ENCODE measurements around the gene GPS1.

GPS1 gene

DNA sequence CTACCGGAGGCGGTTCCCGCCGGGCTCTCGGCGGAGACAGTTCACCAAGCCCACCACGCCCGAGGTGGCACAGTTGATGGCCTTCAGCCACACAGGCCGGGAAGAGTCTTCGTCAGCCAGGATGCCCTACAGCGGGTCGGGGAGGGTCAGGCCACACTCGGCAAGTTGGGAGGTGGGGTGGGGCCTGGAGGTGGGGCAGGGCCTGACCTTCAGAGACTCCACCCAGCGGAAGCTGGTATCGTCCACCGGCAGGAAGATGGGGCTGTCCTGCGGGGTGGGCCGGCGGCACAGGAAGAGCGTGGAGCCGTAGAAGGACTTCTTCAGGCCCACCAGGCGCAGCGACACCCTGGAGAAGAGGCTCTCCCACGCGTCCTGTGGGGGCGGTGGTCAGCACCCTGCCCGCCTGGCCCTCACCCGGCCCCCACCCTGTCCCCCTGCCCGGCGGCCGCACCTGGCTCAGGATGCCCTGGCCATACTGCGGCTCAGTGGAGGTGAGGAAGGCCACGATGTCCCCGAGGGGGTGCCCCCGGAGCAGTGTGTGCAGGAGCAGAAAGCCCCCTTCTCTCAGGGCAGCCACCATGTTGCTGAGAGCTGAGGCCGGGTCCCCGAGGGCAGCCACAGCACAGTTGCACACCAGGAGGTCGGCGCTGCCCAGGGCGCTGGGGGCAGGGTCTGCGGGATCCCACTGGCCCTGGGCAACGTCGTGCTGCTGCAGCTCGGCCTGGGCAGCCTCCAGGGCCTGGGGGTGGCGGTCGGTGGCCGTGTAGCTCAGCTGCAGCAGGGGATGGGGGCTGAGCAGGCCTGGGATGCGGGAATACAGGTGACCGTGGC lies 33.5 kb downstream of the GPS1 start:
- no peak overlapping the region for H3K4me3 ChIP-seq (ENCODE audit: low read depth, low read length)
- TF ChIP-seq, protein P1, sequence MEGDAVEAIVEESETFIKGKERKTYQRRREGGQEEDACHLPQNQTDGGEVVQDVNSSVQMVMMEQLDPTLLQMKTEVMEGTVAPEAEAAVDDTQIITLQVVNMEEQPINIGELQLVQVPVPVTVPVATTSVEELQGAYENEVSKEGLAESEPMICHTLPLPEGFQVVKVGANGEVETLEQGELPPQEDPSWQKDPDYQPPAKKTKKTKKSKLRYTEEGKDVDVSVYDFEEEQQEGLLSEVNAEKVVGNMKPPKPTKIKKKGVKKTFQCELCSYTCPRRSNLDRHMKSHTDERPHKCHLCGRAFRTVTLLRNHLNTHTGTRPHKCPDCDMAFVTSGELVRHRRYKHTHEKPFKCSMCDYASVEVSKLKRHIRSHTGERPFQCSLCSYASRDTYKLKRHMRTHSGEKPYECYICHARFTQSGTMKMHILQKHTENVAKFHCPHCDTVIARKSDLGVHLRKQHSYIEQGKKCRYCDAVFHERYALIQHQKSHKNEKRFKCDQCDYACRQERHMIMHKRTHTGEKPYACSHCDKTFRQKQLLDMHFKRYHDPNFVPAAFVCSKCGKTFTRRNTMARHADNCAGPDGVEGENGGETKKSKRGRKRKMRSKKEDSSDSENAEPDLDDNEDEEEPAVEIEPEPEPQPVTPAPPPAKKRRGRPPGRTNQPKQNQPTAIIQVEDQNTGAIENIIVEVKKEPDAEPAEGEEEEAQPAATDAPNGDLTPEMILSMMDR (IDR thresholded peaks at IDR 0.05; ENCODE audit: control insufficient read depth, extremely low read depth, insufficient read depth), result no peak
- DNase-seq (ENCODE audit: low read depth), result no peak

DNA sequence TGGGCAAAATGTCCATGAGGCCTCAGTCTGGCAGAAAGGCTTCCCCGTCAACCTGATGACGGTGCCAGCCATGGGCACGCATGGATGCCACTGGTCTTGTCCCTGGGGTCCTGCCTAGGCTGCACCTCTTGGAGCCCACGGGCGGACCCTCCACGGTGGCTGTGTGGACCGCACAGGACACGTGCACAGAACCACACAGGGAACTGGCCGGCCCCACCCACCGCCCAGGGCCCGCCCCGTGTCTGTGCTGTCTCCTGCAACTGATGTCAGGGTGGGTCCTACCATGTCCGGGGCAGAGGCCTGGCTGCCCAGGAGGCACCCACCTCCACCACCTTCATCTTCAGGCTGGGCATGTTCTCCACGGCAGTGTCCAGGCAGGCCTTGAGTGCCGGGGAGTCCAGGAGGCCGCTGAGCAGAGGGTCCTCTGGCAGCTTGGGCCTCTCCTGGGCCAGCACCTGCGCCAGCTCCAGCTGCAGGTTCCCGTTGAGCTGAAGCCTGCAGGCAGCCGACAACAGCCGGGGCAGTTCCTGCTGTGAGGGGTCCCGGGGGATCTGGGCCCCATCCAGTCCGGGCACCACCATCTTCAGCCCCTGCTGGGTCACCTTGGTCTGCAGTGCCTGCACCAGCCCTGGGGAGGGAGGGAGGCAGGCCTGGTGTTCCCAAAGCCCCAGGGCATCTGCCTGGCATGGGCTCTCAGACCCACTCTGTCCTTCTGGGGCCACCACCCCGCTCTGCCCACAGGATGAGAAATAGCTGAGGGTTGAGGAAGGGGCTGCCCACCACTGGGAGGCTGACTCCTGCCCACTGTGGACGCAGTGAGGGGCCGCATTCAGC lies 34.5 kb downstream of the GPS1 start:
- no peak overlapping the region for H3K4me3 ChIP-seq (ENCODE audit: low read depth, low read length)
- TF ChIP-seq, protein P1 (IDR thresholded peaks at IDR 0.05; ENCODE audit: control insufficient read depth, extremely low read depth, insufficient read depth), result no peak
- no peak for DNase-seq (ENCODE audit: low read depth)

DNA sequence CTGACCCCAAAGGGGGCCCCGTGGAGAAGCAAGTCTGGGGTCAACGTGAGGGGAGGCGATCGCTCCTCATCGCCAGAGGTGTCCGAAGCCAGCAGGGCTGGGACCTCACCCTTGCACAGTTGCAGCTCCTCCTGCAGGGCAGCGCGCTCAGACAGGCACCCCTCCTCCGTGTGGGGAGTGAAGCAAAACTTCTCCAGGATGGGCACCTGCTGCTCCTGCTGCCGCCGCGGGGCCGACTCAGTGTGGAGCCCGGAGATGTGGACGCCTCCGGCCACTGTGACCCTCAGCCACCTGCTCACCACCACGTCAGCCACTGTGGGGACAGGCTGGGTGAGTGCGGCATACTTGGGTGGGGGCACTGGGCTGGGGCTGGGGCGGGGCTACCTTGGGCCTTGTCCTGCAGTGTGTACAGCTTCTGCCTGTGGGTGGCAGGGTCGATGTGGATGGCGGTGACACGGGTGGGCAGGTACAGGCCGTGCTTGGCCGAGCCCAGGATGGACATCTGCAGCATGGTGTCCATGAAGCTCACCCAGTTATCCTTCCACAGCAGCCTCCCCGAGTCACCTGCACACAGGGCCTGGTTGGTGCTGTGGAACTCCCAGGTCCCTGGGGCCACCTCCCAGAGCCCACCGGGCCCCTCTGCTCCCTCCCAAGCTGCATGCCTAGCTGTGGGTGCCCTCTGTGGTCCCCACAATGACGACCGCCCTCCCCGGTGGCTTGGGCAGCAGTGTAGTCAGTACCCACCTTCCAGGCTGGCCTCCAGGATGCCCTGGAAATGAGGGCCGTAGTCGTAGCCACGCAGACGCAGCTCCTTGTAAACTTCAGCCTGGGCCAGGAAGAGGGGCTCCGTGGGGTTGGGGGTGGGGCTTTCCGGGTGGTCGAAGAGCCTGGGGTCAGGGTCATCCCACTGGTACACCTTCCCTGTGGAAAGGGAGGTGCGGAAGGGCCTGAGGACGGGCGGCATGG lies 35.5 kb downstream of the GPS1 start:
- no peak overlapping the region for H3K4me3 ChIP-seq (ENCODE audit: low read depth, low read length)
- TF ChIP-seq, protein P1 (IDR thresholded peaks at IDR 0.05; ENCODE audit: control insufficient read depth, extremely low read depth, insufficient read depth), result no peak
- no peak for DNase-seq (ENCODE audit: low read depth)

DNA sequence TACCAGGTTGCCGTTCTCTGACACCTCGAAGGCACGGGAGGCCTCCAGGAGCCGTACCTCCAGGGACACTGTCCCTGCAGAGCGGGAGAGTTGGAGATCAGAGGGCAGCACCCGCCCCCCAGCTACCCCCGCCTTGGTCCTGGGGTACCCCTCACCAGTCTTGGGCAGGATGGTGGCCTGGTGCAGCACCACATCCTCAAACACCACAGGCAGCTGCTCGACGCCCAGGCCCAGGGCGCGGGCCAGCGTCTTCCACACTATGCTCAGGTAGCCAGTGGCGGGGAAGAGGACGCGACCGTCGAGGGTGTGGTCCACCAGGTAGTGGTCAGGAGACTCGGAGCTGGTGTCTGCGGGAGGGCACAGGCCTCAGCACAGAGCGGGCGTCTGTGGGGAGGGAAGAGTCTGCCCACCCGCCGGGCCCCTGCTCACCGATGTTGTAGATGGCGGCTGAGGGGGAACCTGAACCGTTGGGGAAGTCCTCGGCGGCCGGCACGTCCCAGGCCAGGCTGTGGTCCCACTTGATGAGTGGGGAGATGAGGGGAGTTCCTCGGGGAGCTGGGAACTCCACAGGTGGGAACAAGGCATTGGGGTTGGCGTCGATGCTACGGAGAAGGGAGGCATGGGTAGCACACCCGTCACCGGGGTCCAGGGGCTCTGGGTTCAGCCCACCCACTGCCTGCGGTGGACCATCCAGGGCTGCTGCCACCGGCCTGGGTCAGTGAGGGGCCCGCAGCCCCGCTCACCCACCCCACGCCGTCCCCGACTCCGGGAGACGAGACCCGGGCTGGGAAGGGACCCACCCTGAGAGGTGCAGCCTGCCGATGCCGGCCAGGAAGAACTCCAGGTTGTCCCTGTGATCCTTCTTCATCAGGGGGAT lies 36.5 kb downstream of the GPS1 start:
- no peak overlapping the region for H3K4me3 ChIP-seq (ENCODE audit: low read depth, low read length)
- no peak for DNase-seq (ENCODE audit: low read depth)
- TF ChIP-seq, protein P1 (IDR thresholded peaks at IDR 0.05; ENCODE audit: control insufficient read depth, extremely low read depth, insufficient read depth), result no peak

DNA sequence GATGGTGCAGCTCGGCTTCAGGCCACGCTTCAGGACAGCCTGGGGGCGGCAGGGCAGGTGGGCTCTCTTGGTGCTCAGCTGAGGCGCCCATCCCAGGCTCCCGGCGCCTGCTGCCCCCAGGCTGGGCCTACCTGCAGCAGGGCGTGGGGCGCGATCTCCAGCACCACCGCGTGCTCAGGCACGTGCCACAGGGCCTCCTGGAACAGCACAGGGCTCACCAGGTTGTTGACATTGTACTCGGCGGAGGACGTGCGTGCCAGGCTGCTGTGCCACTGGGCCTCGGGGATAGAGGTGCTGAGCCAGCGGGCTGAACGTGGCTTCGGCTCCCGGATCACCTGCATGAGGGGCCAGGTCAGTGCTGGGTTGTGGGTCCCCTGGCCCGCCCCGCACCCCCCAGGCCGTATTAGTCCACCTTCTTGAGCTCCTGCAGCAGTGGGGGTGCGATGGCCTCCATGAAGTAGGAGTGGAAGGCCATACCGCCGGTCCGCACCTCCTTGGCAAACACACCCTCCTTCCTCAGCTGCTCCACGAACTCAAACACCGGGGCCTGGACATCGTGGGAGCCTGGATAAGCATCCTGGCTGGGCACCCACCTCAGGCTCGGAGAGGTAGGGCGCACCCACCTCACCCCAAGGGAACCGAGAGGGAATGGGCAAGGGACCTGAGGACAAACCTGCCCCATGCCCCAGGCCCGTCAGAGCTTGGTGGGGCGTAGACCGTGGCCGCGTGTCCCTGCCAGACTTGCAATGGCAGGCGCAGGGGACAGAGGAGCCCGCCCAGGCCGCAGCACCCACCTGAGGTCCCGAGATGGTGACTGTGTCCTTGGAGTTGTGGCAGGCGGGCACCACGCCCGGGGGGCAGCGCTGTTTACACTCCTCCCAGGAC lies 37.4 kb downstream of the GPS1 start:
- no peak for DNase-seq (ENCODE audit: low read depth)
- no peak overlapping the region for H3K4me3 ChIP-seq (ENCODE audit: low read depth, low read length)
- TF ChIP-seq, protein P1 (IDR thresholded peaks at IDR 0.05; ENCODE audit: control insufficient read depth, extremely low read depth, insufficient read depth), result no peak
